GM12878 (cell line): Measurements from ENCODE around the gene VPS25.

ENCODE experiments used
- CEBPB ChIP-seq, 2 experiments: fragments of 150-350 bp in 1 of 2; IDR thresholded peaks; 2 replicates each; pipeline ENCODE4 v1.6.1; 2012 to 2014; ENCODE audit warnings: low read depth in 2 of 2, low read length in 2 of 2, borderline replicate concordance in 1 of 2, inconsistent platforms in 1 of 2
- CHD2 ChIP-seq: IDR thresholded peaks from 2 replicates; pipeline ENCODE4 v1.6.1; 2011; ENCODE audit warnings: low read depth, low read length, improper control_type of control experiment, borderline replicate concordance
- FOS ChIP-seq: IDR thresholded peaks from 3 replicates; pipeline ENCODE4 v1.6.1; 2011; ENCODE audit warnings: borderline replicate concordance; ENCODE audit not compliant: insufficient read length; ENCODE audit errors: extremely low read depth
- GABPA ChIP-seq: IDR thresholded peaks from 2 replicates; pipeline ENCODE4 v1.6.1; 2014; ENCODE audit warnings: antibody characterized with exemption, low read depth, mild to moderate bottlenecking, inconsistent platforms
- MTA3 ChIP-seq: IDR thresholded peaks from 2 replicates; pipeline ENCODE4 v1.6.1; 2012; ENCODE audit warnings: low read length, inconsistent platforms, borderline replicate concordance
- SUPT20H ChIP-seq: IDR thresholded peaks from 2 replicates; pipeline ENCODE4 v1.6.1; 2011; ENCODE audit warnings: low read depth, mild to moderate bottlenecking, low read length, moderate library complexity, borderline replicate concordance; ENCODE audit not compliant: control insufficient read depth
- TF ChIP-seq, protein P1 (sequence below), 3 experiments: IDR thresholded peaks in 2 of 3; conservative IDR thresholded peaks in 1 of 3; 2 replicates each; pipeline ENCODE4 v1.5.1; 2011; ENCODE audit warnings: low read depth in 3 of 3, low read length in 3 of 3, mild to moderate bottlenecking in 3 of 3, control low read depth in 2 of 3, moderate library complexity in 2 of 3, inconsistent platforms in 1 of 3, mixed read lengths in 1 of 3; ENCODE audit not compliant: control insufficient read depth in 2 of 3, insufficient read depth in 1 of 3; ENCODE audit errors: extremely low read depth in 1 of 3

DNA sequence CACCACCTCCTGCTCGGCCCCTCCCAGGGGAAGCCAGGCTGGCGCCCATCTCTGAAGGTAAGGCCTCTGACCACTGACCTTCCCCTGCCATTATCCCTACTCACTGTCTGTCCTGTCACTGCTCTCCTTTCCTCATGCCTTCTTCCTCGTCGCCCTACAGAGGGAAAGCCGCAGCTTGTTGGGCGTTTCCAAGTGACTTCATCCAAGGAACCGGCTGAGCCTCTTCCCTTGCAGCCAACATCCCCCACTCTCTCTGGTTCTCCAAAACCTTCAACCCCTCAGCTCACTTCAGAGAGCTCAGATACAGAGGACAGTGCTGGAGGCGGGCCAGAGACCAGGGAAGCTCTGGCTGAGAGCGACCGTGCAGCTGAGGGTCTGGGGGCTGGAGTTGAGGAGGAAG lies 22.2 kb downstream of the VPS25 start:
- TF ChIP-seq, protein P1, sequence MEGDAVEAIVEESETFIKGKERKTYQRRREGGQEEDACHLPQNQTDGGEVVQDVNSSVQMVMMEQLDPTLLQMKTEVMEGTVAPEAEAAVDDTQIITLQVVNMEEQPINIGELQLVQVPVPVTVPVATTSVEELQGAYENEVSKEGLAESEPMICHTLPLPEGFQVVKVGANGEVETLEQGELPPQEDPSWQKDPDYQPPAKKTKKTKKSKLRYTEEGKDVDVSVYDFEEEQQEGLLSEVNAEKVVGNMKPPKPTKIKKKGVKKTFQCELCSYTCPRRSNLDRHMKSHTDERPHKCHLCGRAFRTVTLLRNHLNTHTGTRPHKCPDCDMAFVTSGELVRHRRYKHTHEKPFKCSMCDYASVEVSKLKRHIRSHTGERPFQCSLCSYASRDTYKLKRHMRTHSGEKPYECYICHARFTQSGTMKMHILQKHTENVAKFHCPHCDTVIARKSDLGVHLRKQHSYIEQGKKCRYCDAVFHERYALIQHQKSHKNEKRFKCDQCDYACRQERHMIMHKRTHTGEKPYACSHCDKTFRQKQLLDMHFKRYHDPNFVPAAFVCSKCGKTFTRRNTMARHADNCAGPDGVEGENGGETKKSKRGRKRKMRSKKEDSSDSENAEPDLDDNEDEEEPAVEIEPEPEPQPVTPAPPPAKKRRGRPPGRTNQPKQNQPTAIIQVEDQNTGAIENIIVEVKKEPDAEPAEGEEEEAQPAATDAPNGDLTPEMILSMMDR (IDR thresholded peaks at IDR 0.05 in 2 of 3, conservative IDR thresholded peaks at IDR 0.05 in 1 of 3; ENCODE audit: control insufficient read depth in 2 of 3, extremely low read depth in 1 of 3, insufficient read depth in 1 of 3, low read depth in 3 of 3, low read length in 3 of 3) = no peak
- TF ChIP-seq GABPA = no peak
- TF ChIP-seq CHD2 = no peak
- no peak for TF ChIP-seq FOS
- TF ChIP-seq MTA3 = no peak
- TF ChIP-seq CEBPB (IDR thresholded peaks at IDR 0.05; ENCODE audit: borderline replicate concordance in 1 of 2, low read depth in 2 of 2, low read length in 2 of 2) = no peak
- TF ChIP-seq SUPT20H = no peak
